Femur (tissue), 1 donor: ENCODE measurements around the gene CST7.
A peak's percentile ranks its signal among the peaks of the same experiment; 100 is the strongest.

Source experiments
- DNase-seq: peaks from one replicate; pipeline ENCODE4 v3.0.0-alpha.2; 2017

Gene CST7

DNA sequence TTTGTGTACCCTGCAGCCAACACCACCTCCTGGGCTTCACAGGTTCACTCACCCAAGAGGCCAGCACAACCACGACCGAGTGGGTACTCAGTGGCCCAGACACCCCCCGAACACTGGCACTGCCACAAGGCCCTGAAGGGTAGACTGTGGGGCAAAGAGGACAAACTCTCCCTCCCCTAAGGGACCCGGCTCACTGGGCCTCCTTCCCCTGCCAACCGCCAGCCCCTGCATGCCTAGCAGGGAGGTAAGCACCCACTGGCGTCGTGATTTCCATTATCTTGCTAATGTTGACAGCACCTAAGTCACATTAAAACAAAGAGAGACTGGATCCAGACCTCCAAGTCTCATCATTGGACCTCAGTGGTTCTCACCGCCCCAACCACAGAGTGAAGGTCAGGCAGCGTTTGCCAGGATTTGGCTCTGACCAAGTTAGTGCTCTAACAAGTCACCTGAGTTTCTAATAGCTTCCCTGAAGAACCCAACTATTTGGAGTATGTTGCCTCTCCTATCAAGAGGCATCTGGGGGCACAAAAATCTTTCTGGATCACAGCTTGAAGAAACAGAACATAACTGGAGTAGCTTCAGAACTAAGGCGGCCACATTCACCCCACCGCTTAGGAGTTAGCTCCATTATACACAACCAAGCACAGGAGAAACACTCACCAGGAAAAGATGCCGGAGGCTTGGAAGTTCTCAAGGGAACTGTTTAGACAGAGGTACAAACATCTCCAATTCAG, 57.5 kb downstream of the CST7 start:
- peak; percentile 5 for DNase-seq

DNA sequence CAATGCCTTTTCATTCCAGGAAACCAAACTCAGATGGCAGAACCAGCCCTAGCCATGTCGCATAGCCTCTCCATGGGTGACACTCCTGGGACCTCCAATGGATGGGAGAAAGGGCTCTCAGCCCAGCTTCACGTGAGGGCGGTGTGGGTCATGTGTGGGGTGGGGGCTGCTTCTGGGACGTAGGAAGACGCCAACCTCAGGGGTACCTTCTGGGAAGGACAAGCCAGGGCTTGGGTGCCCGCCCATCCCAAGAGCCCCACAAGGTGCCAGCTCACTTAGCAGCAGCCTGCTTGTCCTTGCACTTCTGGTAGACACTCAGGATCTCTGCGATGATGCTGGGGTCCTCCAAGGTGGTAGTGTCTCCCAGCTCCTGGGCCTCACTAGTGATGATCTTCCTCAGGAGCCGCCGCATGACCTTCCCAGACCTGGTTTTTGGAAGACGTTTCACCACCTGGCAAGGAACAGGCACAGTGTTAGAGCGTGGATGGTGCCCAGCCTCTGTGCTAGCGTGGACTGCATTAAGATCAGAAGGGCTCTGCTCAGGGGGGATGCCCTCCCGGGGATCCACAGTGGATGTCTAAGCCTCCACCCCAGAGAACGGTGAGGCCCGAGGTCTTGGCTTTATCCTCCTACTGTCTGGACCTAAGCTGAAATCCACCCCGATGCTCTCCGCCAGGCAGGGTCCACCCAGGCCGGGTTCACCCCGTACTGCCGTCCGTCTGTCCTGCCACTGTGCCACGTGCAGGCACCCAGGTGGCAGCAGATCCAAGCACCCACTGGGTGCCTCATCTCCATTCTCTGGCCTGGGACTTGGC, 58.6 kb downstream of the CST7 start:
- DNase-seq: peak; percentile 16

DNA sequence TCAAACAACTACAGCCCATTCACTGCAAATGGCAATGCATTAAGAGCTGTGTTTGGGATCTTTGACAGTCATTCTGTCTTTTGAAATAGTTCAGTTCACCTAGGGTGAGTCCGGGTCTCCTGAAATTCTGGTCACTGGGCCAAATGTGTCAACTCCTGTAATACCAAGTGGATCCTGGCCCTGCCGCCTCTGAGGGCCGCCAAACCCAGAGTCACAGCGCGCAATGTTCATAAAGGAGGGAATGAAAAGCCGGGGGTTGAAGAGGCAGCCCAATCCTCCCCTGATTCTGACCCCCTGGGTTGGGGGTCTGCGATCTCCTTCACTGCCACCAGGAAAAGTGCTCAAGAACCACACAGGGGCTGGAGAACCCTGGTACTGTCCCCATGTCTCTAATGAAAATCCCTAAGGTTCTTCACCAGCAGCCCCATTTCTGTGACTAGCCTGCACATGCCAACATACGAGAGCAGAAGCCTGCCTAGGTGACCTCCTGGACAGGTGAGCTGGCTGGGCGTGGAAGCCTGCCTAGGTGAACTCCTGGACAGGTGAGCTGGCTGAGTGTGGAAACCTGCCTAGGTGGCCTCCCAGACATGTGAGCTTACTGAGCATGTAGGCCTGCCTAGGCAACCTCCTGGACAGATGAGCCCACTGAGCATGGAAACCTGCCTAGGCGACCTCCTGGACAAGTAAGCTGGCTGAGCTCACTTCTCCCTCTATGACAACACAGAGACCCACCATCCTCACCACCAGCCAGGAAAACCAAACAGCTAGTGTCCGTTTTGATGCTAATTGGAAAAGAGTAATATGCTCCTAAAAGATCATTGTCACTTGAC, 59.5 kb downstream of the CST7 start:
- DNase-seq: peak; percentile 12
